GM12878 (cell line): ENCODE data around the gene NUP93. TPM values are rescaled to one million over a fixed set of nuclear protein-coding genes. Genes with fewer than 3 reads are reported as not detected.

Source experiments
- BRCA1 ChIP-seq: IDR thresholded peaks from 2 replicates; pipeline ENCODE4 v1.6.1; 2011; ENCODE audit warnings: low read depth, low read length, improper control_type of control experiment
- CHD2 ChIP-seq: IDR thresholded peaks from 2 replicates; pipeline ENCODE4 v1.6.1; 2011; ENCODE audit warnings: low read depth, low read length, improper control_type of control experiment, borderline replicate concordance
- CREB1 ChIP-seq: IDR thresholded peaks from 2 replicates; pipeline ENCODE4 v1.6.1; 2012; ENCODE audit warnings: low read depth, mild to moderate bottlenecking, inconsistent platforms
- ESRRA ChIP-seq: IDR thresholded peaks from 2 replicates; pipeline ENCODE4 v1.6.1; 2012; ENCODE audit warnings: mild to moderate bottlenecking, low read length, improper control_type of control experiment
- HDGF ChIP-seq: fragments of 450-650 bp; IDR thresholded peaks from 2 replicates; pipeline ENCODE4 v1.6.1; 2016; ENCODE audit warnings: antibody characterized with exemption
- MEF2A ChIP-seq: IDR thresholded peaks from 2 replicates; pipeline ENCODE4 v1.6.1; 2011; ENCODE audit warnings: low read depth, mild to moderate bottlenecking, low read length, moderate library complexity; ENCODE audit not compliant: insufficient read depth
- POLR2AphosphoS5 ChIP-seq: IDR thresholded peaks from 2 replicates; pipeline ENCODE4 v1.6.1; 2011; ENCODE audit warnings: mild to moderate bottlenecking, low read length, inconsistent platforms
- RUNX3 ChIP-seq: IDR thresholded peaks from 2 replicates; pipeline ENCODE4 v1.6.1; 2012; ENCODE audit warnings: low read length, inconsistent platforms
- SIX5 ChIP-seq: IDR thresholded peaks from 2 replicates; pipeline ENCODE4 v1.6.1; 2011; ENCODE audit warnings: mild to moderate bottlenecking, low read depth, low read length, moderate library complexity; ENCODE audit not compliant: severe bottlenecking
- TARDBP ChIP-seq: IDR thresholded peaks from 2 replicates; pipeline ENCODE4 v1.6.1; 2016; ENCODE audit warnings: borderline replicate concordance
- TBL1XR1 ChIP-seq: IDR thresholded peaks from 2 replicates; pipeline ENCODE4 v1.6.1; 2012; ENCODE audit warnings: low read depth, low read length, improper control_type of control experiment
- ZNF384 ChIP-seq: IDR thresholded peaks from 2 replicates; pipeline ENCODE4 v1.6.1; 2012; ENCODE audit warnings: low read depth, mild to moderate bottlenecking, low read length, improper control_type of control experiment, borderline replicate concordance
- polyA plus RNA-seq, 11 experiments: library from polyadenylated mRNA; depleted of rRNA in 4 of 11; unstranded in 6 of 11; stranded (reverse) in 5 of 11; fragments of >200 nt; fragmentation: Nextera tagmentation in 4 of 11; fragmentation: Illumina TruSeq in 1 of 11; extraction: Ambion mirVana in 4 of 11; extraction: Trizol in 1 of 11; gene quantifications; 1 replicate in 1 of 11; 2 replicates in 10 of 11; pipeline versions ENCODE4 v1.2.1 to v1.2.3, GENCODE V29; 2011 to 2016; ENCODE audit warnings: inconsistent platforms in 2 of 11, missing spikeins in 2 of 11, low read depth in 1 of 11
- total RNA-seq, 4 experiments: library from RNA; depleted of rRNA in 3 of 4; stranded (reverse); fragments of >200 nt in 3 of 4; fragmentation: Illumina TruSeq in 1 of 4; extraction: Trizol in 1 of 4; gene quantifications; 2 replicates each; pipeline versions ENCODE4 v1.2.1 to v1.2.3, GENCODE V29; 2013 to 2021
- TF ChIP-seq, protein P1 (sequence below), 3 experiments: IDR thresholded peaks in 2 of 3; conservative IDR thresholded peaks in 1 of 3; 2 replicates each; pipeline ENCODE4 v1.5.1; 2011; ENCODE audit warnings: low read depth in 3 of 3, low read length in 3 of 3, mild to moderate bottlenecking in 3 of 3, control low read depth in 2 of 3, moderate library complexity in 2 of 3, inconsistent platforms in 1 of 3, mixed read lengths in 1 of 3; ENCODE audit not compliant: control insufficient read depth in 2 of 3, insufficient read depth in 1 of 3; ENCODE audit errors: extremely low read depth in 1 of 3
- TF ChIP-seq, protein P2 (sequence below): fragments of 450-650 bp; conservative IDR thresholded peaks from 2 replicates; pipeline ENCODE4 v1.6.1; 2017; ENCODE audit warnings: mild to moderate bottlenecking, moderate library complexity
- TF ChIP-seq, protein P3 (sequence below): fragments of 450-650 bp; IDR thresholded peaks from 2 replicates; pipeline ENCODE4 v1.6.1; 2014; ENCODE audit warnings: mild to moderate bottlenecking
- TF ChIP-seq, protein P4 (sequence below): fragments of 450-650 bp; IDR thresholded peaks from 2 replicates; pipeline ENCODE4 v1.6.1; 2016; ENCODE audit warnings: mild to moderate bottlenecking
- TF ChIP-seq, protein P5 (sequence below): fragments of 450-650 bp; IDR thresholded peaks from 2 replicates; pipeline ENCODE4 v1.6.1; 2016; ENCODE audit warnings: mild to moderate bottlenecking, moderate library complexity, borderline replicate concordance

NUP93 gene
- total and polyA plus RNA-seq, 10 of the 15 experiments (the other 5 are each of a cell fraction or from before 2014, with no cell fraction given): 82.2 to 175 (median 101) TPM

DNA sequence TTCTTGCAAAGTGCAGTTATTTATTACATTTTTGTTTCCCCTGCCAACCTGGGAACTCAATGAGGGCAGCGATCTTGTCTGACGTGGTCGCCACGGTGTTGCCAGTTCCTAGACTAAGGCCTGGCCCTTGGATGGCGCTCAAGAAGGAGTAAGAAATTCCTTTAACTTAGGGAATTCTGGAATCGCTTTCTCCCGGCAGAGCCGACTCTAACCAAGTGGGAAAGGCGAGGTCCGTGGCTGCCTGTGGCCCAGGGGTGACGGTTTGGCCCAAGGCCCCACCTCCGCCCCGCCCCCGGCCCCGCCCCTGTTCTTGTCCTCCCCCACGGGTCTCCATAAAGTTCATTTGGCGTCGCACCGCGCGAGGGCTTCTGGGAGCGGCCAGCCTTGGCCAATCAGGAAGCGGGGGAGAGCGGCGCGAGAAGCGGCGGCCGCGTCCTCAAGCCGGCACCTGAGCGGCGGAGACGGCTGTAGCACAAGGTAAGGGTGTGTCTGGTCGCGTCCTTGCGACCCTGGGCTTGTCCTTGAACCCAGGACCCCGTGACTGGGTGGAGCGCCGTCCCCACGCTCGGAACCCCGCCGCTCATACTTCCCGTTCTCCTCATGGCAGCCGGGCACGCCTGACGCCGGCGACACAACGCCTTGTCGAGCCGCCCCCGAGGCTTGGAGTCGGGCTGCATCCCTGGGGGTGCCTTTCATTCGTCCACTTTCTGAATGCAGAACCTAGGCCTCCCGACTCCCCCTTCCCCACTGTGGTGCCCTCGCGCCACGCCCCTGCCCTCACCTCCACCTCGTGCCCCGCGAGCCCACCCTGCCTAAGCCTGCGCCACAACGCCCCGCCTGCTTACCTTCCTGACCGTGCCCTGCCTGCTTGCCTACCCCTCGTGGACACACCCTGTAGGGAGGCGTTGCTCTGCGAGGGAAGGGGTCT is at the start of gene NUP93 (continued):
- TF ChIP-seq, protein P1, sequence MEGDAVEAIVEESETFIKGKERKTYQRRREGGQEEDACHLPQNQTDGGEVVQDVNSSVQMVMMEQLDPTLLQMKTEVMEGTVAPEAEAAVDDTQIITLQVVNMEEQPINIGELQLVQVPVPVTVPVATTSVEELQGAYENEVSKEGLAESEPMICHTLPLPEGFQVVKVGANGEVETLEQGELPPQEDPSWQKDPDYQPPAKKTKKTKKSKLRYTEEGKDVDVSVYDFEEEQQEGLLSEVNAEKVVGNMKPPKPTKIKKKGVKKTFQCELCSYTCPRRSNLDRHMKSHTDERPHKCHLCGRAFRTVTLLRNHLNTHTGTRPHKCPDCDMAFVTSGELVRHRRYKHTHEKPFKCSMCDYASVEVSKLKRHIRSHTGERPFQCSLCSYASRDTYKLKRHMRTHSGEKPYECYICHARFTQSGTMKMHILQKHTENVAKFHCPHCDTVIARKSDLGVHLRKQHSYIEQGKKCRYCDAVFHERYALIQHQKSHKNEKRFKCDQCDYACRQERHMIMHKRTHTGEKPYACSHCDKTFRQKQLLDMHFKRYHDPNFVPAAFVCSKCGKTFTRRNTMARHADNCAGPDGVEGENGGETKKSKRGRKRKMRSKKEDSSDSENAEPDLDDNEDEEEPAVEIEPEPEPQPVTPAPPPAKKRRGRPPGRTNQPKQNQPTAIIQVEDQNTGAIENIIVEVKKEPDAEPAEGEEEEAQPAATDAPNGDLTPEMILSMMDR (IDR thresholded peaks at IDR 0.05 in 2 of 3, conservative IDR thresholded peaks at IDR 0.05 in 1 of 3; ENCODE audit: control insufficient read depth in 2 of 3, extremely low read depth in 1 of 3, insufficient read depth in 1 of 3, low read depth in 3 of 3, low read length in 3 of 3): 0 out of 6 replicates have a peak, but pooled peaks of 1 of the 3 experiments have one; percentile 4
- TF ChIP-seq TARDBP (peak; percentile 97), ESRRA (0 out of 2 replicates have a peak, but pooled peaks have one; percentile 74), ZNF384 (no peak), CHD2 (peak; percentile 87), HDGF (0 out of 2 replicates have a peak, but pooled peaks have one; percentile 34), MEF2A (0 out of 2 replicates have a peak, but pooled peaks have one; percentile 27), SIX5 (peak; percentile 33), TBL1XR1 (peak; percentile 53; the same call in 1 of the 2 replicates), BRCA1 (0 out of 2 replicates have a peak, but pooled peaks have one; percentile 13), POLR2AphosphoS5 (peak; percentile 89), CREB1 (peak; percentile 81), RUNX3 (peak; percentile 18; the same call in 1 of the 2 replicates)
- TF ChIP-seq, protein P2, sequence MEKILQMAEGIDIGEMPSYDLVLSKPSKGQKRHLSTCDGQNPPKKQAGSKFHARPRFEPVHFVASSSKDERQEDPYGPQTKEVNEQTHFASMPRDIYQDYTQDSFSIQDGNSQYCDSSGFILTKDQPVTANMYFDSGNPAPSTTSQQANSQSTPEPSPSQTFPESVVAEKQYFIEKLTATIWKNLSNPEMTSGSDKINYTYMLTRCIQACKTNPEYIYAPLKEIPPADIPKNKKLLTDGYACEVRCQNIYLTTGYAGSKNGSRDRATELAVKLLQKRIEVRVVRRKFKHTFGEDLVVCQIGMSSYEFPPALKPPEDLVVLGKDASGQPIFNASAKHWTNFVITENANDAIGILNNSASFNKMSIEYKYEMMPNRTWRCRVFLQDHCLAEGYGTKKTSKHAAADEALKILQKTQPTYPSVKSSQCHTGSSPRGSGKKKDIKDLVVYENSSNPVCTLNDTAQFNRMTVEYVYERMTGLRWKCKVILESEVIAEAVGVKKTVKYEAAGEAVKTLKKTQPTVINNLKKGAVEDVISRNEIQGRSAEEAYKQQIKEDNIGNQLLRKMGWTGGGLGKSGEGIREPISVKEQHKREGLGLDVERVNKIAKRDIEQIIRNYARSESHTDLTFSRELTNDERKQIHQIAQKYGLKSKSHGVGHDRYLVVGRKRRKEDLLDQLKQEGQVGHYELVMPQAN: peak; percentile 96
- TF ChIP-seq, protein P3, sequence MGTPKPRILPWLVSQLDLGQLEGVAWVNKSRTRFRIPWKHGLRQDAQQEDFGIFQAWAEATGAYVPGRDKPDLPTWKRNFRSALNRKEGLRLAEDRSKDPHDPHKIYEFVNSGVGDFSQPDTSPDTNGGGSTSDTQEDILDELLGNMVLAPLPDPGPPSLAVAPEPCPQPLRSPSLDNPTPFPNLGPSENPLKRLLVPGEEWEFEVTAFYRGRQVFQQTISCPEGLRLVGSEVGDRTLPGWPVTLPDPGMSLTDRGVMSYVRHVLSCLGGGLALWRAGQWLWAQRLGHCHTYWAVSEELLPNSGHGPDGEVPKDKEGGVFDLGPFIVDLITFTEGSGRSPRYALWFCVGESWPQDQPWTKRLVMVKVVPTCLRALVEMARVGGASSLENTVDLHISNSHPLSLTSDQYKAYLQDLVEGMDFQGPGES: peak; percentile 46; the same call in 1 of the 2 replicates
- TF ChIP-seq, protein P4, sequence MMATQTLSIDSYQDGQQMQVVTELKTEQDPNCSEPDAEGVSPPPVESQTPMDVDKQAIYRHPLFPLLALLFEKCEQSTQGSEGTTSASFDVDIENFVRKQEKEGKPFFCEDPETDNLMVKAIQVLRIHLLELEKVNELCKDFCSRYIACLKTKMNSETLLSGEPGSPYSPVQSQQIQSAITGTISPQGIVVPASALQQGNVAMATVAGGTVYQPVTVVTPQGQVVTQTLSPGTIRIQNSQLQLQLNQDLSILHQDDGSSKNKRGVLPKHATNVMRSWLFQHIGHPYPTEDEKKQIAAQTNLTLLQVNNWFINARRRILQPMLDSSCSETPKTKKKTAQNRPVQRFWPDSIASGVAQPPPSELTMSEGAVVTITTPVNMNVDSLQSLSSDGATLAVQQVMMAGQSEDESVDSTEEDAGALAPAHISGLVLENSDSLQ: no peak; the same call in 1 of the 2 replicates
- TF ChIP-seq, protein P5, sequence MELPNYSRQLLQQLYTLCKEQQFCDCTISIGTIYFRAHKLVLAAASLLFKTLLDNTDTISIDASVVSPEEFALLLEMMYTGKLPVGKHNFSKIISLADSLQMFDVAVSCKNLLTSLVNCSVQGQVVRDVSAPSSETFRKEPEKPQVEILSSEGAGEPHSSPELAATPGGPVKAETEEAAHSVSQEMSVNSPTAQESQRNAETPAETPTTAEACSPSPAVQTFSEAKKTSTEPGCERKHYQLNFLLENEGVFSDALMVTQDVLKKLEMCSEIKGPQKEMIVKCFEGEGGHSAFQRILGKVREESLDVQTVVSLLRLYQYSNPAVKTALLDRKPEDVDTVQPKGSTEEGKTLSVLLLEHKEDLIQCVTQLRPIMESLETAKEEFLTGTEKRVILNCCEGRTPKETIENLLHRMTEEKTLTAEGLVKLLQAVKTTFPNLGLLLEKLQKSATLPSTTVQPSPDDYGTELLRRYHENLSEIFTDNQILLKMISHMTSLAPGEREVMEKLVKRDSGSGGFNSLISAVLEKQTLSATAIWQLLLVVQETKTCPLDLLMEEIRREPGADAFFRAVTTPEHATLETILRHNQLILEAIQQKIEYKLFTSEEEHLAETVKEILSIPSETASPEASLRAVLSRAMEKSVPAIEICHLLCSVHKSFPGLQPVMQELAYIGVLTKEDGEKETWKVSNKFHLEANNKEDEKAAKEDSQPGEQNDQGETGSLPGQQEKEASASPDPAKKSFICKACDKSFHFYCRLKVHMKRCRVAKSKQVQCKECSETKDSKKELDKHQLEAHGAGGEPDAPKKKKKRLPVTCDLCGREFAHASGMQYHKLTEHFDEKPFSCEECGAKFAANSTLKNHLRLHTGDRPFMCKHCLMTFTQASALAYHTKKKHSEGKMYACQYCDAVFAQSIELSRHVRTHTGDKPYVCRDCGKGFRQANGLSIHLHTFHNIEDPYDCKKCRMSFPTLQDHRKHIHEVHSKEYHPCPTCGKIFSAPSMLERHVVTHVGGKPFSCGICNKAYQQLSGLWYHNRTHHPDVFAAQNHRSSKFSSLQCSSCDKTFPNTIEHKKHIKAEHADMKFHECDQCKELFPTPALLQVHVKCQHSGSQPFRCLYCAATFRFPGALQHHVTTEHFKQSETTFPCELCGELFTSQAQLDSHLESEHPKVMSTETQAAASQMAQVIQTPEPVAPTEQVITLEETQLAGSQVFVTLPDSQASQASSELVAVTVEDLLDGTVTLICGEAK: peak; percentile 98
